ENCODE results near the gene CSNK2A3.

CSNK2A3 gene

DNA sequence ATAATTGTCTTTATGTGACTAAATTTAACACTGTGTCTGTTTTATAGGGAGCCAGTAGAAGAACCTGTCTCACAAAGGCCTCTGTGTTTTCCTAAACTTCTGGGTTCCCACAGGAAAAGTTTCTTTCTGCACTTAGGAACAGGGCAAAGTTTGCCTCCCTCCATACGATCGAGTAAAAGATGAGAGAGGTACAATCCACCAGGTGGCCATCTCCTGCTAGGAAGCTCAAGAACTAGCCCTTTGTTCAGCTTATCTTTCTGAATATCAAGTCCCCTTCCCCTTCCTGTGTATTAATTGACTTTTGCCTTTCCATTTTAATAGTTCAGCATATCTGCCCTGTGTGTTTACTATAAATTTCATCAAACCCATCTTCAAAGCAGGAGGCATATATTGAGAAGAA, 18.0 kb downstream of the CSNK2A3 start:
- no peak for DNase-seq (ENCODE audit: low spot score)

DNA sequence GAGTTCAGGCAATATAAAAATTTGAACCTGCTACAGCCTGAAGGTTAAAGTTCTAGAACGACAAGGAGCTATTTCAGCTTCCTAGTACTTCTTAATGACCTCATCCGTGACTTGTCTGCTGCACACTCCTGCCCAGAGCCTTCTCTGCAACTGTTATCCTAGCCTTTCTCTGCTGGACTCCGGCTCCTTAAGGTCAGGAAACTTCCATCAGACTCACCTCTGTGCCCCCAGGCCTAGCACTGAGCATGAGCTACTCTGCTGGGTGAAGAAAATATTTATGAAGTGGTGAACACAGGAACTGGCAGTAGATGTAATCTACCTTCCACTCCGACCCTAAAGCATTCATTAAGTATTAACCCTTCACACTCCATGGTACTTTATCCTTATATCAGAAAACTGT, 18.4 kb downstream of the CSNK2A3 start:
- no peak for DNase-seq (ENCODE audit: low spot score)

DNA sequence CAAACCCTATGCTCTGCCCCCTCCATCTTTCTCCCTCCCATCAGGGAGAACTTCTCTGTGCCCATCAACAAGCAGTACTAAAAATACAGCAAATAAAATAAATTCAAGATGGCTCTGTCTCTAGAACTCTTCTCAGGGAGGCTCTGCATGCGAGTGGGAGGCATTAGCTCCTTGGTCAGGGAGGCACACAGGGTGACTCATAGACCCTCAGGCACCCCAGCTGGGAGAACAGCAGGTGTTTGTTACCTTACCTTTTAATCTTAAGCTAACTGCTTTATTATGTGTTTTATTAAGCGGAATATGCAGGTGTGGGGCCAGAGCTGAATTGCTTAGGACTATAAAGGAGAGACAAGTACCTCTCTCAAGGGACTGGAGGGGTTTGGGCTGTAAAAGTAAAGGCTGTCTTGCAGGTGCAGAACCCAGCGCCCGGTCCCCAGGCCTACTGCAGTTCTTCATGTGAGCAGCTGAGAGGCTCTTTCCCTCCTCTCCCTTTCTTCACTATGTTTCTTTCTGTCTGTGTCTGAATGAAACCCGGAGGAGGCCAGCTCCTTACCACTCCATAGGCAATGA, 20.8 kb downstream of the CSNK2A3 start:
- no peak for DNase-seq (ENCODE audit: low spot score)

DNA sequence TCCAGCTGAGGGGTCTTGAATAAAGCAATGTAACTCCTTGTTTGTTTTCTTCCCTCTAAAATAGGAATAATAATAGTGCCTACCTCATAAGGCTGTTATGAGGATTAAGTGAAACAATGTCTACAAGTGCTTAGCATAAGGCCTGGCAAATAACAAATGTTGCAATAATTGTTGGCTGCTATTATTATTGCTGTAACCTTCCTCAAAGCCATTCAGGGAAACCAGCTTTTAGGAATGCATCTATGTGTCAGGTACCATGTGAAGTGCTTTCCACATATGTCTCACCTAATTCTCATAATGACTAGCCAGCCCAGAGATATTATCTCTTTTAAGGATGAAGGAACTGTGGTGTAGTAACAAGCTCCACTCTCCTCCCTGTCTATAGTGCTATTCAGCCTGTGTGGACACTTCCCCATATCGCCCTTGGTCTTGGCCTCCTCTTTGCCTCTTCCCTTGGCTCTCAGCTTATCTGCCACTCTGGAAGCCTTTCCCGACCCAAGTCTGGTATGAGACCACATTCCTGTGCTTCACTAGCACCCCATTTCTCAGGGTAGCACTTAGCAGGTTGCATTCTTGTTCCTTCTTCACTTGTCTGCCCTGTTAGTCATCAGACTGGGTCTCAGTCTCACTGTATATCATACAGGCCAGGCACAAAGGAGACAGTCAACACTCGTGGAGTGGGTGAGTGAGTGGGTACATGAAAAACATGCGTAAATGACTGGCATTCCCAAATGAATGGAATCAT, 23.8 kb downstream of the CSNK2A3 start:
- DNase-seq (ENCODE audit: low spot score) = no peak

DNA sequence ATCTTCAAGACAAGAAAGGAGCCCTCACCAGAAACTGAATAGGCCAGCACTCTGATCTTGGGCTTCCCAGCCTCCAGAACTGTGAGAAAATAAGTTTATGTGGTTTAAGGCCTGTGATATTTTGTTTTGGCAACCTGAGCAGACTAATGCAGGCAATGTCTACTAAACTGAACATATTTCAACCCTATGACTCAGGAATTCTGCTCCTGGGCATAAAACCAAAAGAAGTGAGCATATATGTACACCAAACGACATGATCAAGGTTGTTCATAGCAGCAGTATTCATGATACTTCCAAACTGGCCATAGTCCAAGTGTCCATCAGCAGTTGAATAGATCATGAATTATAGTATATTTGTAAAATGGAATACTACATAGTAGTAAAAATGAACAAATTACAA, 29.0 kb downstream of the CSNK2A3 start:
- DNase-seq (ENCODE audit: low spot score) = no peak

DNA sequence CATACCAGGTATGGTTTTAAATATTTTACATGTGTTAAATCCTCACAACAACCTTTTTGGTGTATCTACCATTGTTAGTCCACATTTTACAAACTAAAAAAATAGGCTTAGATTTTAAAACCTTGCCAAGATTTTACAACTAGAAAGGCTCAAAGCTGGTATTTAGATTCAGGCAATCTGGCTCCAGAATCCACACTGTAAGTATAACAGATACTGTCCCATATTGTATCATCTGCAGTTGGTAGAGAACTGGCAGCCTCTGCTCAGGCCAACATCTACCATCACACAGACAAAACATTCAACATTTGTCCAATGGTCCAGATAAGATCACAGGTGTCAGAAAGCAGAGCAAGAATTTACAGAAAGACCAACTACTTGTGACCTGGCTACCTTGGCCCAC, 30.9 kb downstream of the CSNK2A3 start:
- DNase-seq (ENCODE audit: low spot score) = no peak

DNA sequence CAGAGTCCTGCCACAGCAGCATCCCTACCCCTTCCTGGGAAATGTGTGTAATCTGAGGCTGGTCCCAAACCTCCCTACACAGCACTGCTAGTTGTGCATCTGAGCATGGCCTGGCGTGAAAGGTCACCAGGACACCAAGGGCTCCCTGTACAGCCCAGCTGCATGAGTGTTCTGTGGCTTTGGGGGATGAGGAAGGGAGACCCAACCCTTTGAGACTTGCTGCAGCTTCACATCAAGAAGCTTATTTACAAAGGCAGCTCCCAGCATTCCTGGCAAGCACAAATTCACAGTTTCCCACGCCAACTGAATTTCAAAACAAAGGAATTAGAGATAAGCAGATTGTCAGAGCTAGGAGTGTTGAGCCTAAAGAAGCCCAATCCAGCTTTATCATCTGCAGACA, 32.2 kb downstream of the CSNK2A3 start:
- no peak for DNase-seq (ENCODE audit: low spot score)

DNA sequence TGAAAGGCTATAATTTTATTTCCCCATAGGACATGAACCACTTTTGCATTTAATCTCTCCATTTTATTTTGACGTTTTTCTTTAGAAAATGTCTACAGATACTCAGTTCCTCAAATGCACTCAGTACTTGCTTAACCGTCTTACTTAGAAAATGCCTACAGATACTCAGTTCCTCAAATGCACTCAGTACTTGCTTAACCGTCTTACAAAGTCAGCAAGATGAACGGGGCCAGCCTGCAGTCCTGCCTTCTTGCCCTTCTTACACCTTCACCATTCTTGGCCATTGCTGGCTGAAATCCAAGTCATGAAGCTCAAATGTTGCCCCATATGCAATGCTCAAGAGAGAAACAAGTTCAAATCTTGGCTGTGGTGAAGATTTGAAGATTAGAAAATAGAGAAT, 34.1 kb downstream of the CSNK2A3 start:
- DNase-seq (ENCODE audit: low spot score) = no peak

DNA sequence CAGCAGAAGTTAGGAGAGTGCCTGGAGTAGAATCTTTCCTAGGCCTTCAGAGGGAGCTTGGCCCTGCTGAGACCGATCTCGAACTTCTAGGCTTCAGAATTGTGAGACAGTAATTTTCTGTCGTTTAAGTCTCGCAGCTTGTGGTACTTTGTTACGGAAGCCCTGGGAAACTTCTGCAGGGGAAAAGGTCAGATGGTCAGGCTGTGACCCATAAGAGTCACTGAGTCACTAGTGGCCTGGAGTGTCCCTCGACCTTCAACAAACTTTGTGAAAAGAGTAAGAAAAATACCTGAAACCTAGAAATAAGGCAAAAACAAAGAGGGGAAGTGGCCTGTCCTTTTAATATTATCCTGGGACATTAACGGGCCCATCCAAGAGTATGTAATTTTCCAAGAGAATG, 34.6 kb downstream of the CSNK2A3 start:
- DNase-seq (ENCODE audit: low spot score) = no peak

DNA sequence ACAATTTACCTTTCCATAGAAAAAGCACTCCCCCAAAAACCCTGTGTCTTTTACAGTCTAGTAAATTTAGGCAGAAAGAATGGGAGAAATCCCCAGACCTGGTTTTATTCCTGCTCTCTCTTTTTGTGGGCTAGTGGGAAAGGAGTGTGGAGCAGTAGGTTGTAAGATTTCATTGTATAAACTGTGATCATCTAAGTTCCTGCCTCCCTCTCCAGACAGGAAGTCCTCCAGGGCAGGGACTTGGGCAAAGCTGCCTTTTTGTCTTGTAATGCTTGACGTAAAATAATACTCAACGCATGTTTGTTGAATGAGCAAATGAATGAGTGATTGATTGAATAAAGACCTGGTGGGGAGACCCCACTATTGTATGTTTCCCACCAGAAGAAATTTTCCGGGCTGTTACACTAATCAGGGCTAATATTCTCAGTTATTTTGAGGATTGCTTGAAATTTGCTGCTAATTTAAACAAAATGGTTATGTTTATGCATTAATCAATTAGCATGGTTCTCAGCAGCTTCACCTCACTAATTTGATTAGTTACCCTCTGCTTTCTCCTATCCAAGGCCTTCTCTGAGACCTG, 36.3 kb downstream of the CSNK2A3 start:
- no peak for DNase-seq (ENCODE audit: low spot score)

DNA sequence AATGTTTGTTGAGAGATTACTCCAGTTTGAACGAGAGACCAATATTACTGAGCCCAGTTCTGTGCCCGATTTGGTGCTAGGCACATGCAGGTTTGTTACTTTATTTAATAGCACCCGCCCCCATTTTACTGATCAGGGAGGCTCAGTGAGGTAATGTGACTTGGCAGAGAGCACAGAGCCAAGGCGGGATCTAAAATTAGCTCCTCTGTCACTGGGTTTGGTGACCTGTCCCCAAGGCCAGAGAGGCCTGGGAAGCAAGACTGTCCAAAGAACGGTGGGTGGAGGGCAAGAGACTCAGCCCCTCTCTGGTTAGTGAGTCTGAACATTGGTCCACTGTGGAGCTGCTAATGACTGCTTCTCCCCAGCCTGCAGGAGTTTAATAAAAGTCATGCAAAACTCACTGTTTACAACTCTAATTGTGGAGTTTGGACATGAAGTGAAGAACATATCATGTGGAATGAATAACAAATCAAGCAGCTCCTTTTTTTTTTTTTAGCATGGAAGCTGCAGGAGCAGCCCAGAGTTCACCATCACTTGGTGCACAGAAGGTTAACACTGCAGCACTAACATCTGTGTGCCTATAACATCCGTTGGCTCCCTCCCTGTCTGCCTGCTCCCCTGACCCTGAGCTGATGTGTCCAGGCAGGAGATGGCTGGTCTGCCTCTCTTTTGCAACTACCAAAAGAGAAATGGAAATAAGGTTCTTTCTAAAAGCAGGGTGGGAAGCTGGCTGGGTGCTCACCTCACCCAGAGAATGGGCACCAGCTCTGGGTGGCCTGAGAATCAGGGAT, 39.0 kb downstream of the CSNK2A3 start:
- no peak for DNase-seq (ENCODE audit: low spot score)

DNA sequence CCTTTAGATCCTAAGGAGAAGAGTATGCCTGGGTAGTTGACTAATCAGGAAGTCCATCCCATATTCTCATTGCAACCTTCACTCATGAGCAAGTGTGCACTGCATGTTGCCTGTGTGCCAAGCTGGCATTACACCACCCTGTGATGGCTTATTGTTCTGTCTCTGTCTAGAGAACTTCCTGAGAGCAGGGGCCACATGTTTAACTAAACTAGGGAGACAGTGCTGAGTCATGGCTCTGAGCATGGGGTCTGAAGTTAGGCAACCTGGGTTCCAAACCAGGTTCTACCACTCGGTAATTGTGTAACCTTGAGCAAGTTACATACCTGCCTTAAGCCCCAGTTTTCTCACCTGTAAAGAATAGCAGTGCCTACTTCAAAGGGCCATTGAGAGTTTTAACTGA, 39.6 kb downstream of the CSNK2A3 start:
- no peak for DNase-seq (ENCODE audit: low spot score)

DNA sequence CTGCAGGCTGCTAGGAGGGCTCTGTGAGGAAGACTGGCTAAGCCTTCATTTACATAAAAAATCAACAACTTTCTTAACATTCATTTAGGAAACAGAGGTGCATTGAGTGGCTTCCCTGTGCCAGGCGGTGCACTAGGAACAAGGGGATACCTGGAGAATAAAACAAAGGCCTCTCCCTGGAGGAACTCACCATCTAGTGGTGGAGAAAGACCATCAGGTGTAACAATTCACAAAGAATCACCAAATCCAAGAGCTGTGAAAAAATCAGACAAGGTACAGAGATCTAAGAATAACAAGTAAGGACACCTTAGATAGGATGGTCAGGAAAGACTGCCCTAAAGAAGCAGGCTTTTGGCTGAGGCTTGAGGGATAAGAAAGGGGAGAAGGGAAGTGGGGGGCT, 40.3 kb downstream of the CSNK2A3 start:
- no peak for DNase-seq (ENCODE audit: low spot score)

DNA sequence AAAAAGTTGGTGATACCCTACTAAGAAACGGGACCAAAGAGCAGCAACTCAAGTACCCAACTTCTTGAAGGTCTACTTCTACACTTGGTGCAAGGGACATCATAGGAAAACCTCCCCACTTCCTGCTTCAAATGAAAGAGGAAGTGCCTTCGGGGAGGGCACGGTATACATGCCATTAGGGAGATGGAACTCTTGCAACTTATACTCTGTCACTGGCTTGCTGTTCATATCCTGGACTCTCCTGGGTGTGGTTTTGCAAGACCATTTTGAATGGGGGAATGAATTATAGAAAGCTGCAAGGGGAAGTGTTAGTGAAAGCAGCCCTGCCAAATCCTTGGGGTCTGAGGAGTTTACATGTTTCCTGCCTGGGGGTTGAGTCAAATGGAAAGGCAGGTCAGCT, 41.9 kb downstream of the CSNK2A3 start:
- no peak for DNase-seq (ENCODE audit: low spot score)

DNA sequence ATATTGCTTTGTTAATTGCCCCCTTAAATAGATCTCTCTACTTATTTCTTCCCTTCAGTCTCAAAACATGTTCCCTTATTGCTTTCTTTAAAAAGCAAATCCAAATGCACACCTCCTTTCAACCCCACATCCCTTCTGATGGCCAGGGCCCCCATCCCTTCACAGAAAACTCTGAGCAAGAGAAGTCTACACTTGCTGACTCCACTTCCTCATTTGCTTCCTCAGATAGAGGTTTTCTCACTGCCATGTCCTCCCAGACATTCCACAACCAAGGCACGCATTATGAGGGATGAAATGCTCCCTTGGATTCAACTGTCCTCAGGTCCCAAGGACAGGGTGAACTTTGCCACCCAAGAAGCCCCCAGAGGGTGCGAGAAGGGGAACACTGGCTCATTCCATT, 43.1 kb downstream of the CSNK2A3 start:
- no peak for DNase-seq (ENCODE audit: low spot score)

DNA sequence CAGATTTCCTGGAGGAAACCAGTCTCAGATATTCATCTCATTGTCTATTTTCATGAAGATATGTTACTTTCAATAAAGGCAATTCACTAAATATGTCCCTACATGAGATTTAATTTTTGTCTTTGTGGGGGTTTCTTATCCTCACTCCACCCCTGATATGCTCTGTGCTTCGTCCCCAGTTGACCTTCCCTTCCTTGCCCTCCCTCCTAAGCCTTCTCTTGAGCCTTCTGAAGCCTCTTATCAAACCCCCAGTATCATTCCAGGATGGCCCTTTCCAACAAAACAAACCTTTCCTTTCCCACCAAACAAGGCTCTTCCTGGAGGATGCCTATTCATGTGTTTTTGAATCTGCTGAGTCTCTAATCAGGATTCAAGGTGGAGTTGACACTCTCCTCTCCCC, 44.8 kb downstream of the CSNK2A3 start:
- DNase-seq (ENCODE audit: low spot score) = no peak

DNA sequence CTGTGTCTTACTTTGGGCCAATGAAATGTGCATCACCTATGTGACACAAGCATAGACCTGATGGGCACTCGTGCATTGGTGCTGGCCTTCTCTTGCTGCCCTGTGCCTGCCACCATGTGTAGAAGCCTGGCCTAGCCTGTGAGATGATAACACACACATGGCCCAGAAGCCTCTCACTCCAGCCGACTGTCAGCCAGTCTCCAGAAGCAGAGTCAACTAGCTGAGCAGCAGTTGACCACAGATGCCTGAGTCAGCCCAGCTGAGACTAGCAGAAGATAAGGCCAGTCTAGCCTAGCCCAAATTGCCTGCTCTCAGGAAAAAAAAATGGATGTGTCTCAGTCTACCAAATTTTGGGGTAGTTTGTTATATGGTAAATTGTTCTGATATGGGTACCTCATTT, 46.2 kb downstream of the CSNK2A3 start:
- peak; percentile 44 for DNase-seq (ENCODE audit: low spot score)

DNA sequence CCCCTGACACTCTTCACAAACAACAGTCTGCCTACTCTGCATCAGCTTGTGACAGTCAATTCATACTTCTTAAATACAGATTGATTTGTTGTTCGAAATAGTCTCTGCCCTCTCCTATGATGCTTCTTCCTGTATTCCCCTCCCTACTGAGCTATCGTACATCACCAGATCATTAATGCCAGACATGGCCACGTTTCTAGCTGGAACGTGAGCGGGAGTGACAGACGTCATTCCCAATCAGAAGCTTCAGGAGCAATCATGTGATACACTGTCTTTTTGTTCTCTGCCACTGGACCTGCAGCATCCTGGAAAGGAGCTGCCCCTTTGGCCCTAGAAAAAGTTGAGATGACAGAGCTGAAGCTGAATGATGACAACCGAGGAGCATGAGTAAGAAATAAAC, 48.5 kb downstream of the CSNK2A3 start:
- DNase-seq (ENCODE audit: low spot score) = no peak

DNA sequence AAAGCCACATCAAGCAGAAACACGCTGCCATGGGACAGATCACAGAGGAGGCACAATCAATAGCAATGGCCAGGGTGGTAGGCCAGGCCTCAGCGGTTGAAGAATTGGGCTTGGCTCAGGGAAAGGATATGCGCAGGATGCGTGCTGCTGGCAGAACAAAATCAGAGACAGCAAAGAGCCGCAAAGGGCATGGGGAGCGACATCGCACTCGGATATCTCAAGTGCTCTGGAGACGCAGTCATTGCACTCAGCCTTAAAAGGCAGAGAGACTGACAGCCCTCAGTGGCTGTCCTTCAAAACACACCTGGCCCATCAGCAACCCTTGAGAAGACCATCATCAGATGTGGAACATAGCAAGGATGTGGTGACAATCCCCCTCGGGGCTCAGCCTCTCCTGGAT, 50.5 kb downstream of the CSNK2A3 start:
- no peak for DNase-seq (ENCODE audit: low spot score)

Measured in AG20443 (cell line).